Vagina (tissue), 2 donors: ENCODE results near the gene RHOJ. TPM values are rescaled to one million over a fixed set of nuclear protein-coding genes. Genes with fewer than 3 reads are reported as not detected.

Source experiments
- DNase-seq, 2 donors: peaks; one replicate each; pipeline ENCODE4 v3.0.0-alpha.2; 2017; ENCODE audit errors: extremely low spot score in 2 of 2
- H3K27ac ChIP-seq: fragments of 200-600 bp; sonication (generic); one replicate; pipeline ENCODE4 v1.5.1; 2019
- H3K27me3 ChIP-seq: fragments of 200-600 bp; sonication (generic); one replicate; pipeline ENCODE4 v1.5.1; 2019
- H3K36me3 ChIP-seq, 2 donors: fragments of 200-600 bp; sonication (generic); one replicate each; pipeline ENCODE4 v1.5.1; 2017 to 2019
- H3K4me1 ChIP-seq: fragments of 200-600 bp; sonication (generic); one replicate; pipeline ENCODE4 v1.5.1; 2019
- H3K4me3 ChIP-seq, 2 donors: fragments of 200-600 bp; sonication (generic); 1 replicate in 1 of 2; 2 replicates in 1 of 2; pipeline ENCODE4 v1.5.1; 2016 to 2019
- H3K9me3 ChIP-seq: fragments of 200-600 bp; sonication (generic); one replicate; pipeline ENCODE4 v1.5.1; 2019
- POLR2A ChIP-seq, 2 donors: fragments of 450-650 bp; IDR thresholded peaks; one replicate each; pipeline ENCODE4 v1.6.1; 2017; ENCODE audit warnings: antibody characterized with exemption in 2 of 2, mild to moderate bottlenecking in 2 of 2, moderate library complexity in 2 of 2
- POLR2AphosphoS5 ChIP-seq, 2 donors: sonication (generic); formaldehyde crosslinking; IDR thresholded peaks; one replicate each; pipeline ENCODE4 v1.9.0; 2017; ENCODE audit warnings: antibody characterized with exemption in 2 of 2, mild to moderate bottlenecking in 2 of 2, low read depth in 1 of 2; ENCODE audit not compliant: insufficient read depth in 1 of 2
- intact Hi-C: fragments of 100-400 bp; cut with DNase I; formaldehyde crosslinking; loops from one replicate; pipeline ENCODE4 v1.15.1; 2023
- total RNA-seq: library from RNA; depleted of rRNA; stranded (reverse); fragments of >200 nt; gene quantifications from one replicate; pipeline ENCODE4 v1.2.3, GENCODE V29; 2016
- TF ChIP-seq, protein P1 (sequence below), 3 experiments: fragments of 450-650 bp in 2 of 3; fragments of 200-600 bp in 1 of 3; sonication (generic) in 1 of 3; IDR thresholded peaks; one replicate each; pipeline ENCODE4 v1.5.1; 2017 to 2019; ENCODE audit warnings: antibody characterized with exemption in 3 of 3, mild to moderate bottlenecking in 2 of 3, moderate library complexity in 2 of 3

Gene RHOJ
- total RNA-seq, 1 donor from 2014 or later = 10.8 TPM

DNA sequence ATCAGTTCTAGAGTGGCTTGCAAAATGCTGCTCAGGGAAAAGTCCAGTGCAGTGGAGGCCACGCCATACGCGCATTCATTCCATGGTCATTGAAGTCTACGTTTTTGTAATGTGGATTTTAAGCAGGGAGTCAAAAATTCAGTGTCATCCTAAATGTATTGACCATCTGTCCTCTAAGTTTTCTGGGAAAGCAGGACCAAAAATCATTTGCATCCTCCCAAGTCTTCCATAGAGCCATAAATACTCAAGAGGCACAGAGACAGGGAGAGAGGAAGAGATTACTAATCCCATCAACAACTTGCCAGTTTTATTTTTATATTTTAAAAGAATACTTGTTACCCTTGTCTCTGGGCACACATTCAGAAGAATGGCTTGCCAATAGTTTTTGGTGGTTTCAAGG, 36.9 kb downstream of the RHOJ start:
- DNase-seq = no peak
- Histone ChIP-seq H3K4me3 (no peak overlapping the region), H3K9me3 (no peaks in the 10 kb centered on the region), H3K27me3 (no peaks in the 10 kb centered on the region), H3K27ac (no peak overlapping the region), H3K4me1 (peaks cover 23% of the 10 kb centered on the region), H3K36me3 (no peaks in the 10 kb centered on the region)
- TF ChIP-seq POLR2AphosphoS5 (IDR thresholded peaks at IDR 0.05; ENCODE audit: insufficient read depth in 1 of 2, low read depth in 1 of 2) (no peak), POLR2A (IDR thresholded peaks at IDR 0.05) (no peak)
- TF ChIP-seq, protein P1, sequence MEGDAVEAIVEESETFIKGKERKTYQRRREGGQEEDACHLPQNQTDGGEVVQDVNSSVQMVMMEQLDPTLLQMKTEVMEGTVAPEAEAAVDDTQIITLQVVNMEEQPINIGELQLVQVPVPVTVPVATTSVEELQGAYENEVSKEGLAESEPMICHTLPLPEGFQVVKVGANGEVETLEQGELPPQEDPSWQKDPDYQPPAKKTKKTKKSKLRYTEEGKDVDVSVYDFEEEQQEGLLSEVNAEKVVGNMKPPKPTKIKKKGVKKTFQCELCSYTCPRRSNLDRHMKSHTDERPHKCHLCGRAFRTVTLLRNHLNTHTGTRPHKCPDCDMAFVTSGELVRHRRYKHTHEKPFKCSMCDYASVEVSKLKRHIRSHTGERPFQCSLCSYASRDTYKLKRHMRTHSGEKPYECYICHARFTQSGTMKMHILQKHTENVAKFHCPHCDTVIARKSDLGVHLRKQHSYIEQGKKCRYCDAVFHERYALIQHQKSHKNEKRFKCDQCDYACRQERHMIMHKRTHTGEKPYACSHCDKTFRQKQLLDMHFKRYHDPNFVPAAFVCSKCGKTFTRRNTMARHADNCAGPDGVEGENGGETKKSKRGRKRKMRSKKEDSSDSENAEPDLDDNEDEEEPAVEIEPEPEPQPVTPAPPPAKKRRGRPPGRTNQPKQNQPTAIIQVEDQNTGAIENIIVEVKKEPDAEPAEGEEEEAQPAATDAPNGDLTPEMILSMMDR (IDR thresholded peaks at IDR 0.05) = no peak
- intact Hi-C loops = no loop called here

DNA sequence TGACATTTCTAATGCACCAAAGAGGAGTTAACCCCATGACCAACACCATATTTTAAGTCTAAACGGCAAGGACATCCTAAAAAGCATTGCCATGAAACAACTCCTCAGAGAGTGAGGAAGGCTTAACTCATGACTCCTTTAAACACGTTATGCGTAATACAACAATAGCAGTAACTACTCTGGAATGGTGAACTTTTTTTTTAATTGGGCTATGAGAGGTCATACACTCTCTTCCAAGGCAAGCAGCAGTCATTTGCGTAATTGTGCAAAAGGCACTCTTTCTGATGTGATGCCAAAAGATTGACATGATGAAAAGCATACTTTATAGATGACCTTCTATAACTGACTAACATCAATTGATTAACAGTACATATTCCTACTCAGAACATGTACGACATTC, 39.4 kb downstream of the RHOJ start:
- TF ChIP-seq, protein P1 (IDR thresholded peaks at IDR 0.05) = no peak
- TF ChIP-seq POLR2A (IDR thresholded peaks at IDR 0.05) = no peak
- TF ChIP-seq POLR2AphosphoS5 (IDR thresholded peaks at IDR 0.05; ENCODE audit: insufficient read depth in 1 of 2, low read depth in 1 of 2) = no peak
- Histone ChIP-seq H3K27ac (no peak overlapping the region), H3K9me3 (no peaks in the 10 kb centered on the region), H3K4me3 (no peak overlapping the region), H3K27me3 (no peaks in the 10 kb centered on the region), H3K36me3 (no peaks in the 10 kb centered on the region), H3K4me1 (peaks cover 38% of the 10 kb centered on the region)
- intact Hi-C loops = no loop called here
- DNase-seq = no peak

DNA sequence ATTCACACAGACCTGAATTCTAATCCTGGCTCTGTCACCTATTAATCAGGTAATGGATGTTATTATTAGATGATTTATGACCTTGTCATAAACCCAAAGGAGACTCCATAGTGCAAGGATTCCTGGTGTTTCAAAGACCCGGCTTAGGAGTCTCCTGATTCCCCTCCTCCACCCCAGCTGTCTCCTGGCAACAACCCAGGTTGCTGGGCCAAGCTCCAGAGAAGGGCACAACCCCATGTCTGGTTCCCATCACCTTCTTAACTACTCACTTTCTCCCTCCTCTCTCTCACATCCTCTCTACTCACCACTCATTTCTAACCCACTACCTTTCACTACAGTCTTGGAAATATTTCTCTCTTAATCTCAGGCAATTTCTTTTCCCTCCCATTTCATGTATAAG, 41.6 kb downstream of the RHOJ start:
- peaks cover 34% of the 10 kb centered on the region for H3K4me1 ChIP-seq
- TF ChIP-seq, protein P1 (IDR thresholded peaks at IDR 0.05) = no peak
- TF ChIP-seq POLR2AphosphoS5 (IDR thresholded peaks at IDR 0.05; ENCODE audit: insufficient read depth in 1 of 2, low read depth in 1 of 2) (no peak), POLR2A (IDR thresholded peaks at IDR 0.05) (no peak)
- H3K4me3 ChIP-seq = no peak overlapping the region
- no peak overlapping the region for H3K27ac ChIP-seq
- no peak for DNase-seq
- H3K27me3 ChIP-seq = no peaks in the 10 kb centered on the region
- H3K9me3 ChIP-seq = no peaks in the 10 kb centered on the region
- H3K36me3 ChIP-seq = no peaks in the 10 kb centered on the region
- intact Hi-C loops = no loop called here

DNA sequence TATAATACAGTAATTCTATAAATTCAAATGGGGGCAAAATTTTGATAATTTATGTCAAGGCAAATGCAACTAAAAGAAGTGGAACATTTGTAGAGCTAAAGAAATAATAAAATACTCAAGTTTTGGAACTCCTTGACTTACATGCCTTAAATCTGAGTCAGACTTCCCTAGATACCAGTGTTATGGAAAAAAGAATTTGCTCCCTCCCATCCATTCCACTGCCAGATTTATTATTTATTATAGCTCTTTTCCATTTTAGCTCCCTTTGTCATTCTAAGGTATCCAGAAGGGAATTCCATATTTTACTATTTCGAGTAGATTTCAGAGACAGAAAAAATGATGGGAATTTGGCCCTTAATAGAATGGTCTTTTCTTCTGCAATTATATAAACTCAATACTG, 44.0 kb downstream of the RHOJ start:
- no peaks in the 10 kb centered on the region for H3K27me3 ChIP-seq
- H3K27ac ChIP-seq = no peak overlapping the region
- no peak for DNase-seq
- TF ChIP-seq, protein P1 (IDR thresholded peaks at IDR 0.05) = no peak
- H3K36me3 ChIP-seq = no peaks in the 10 kb centered on the region
- no peaks in the 10 kb centered on the region for H3K9me3 ChIP-seq
- no peak overlapping the region for H3K4me3 ChIP-seq
- peaks cover 23% of the 10 kb centered on the region for H3K4me1 ChIP-seq
- intact Hi-C loops = no loop called here

DNA sequence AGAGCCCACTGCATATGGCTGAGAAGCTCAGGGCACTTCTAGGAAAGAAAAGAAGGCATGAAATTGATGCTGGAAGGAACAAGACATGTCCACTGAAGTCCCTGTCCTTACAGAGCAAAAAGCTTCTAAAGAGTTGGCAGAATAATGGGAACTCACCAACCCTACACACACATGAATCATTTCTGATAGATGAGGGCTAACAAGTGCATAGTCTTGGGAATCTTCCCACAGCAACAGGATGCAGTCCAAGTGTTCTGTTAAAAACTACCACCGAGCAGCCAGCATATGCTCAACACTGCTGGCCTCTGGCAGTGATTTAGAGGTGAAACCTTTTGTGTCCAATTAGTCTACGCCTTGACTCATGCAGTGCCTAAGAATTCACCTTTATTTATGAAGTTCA, 44.8 kb downstream of the RHOJ start:
- intact Hi-C loops = no loop called here
- DNase-seq = no peak
- Histone ChIP-seq H3K9me3 (no peaks in the 10 kb centered on the region), H3K27me3 (no peaks in the 10 kb centered on the region), H3K4me3 (no peak overlapping the region), H3K4me1 (peaks cover 23% of the 10 kb centered on the region), H3K36me3 (no peaks in the 10 kb centered on the region), H3K27ac (no peak overlapping the region)
- TF ChIP-seq POLR2A (IDR thresholded peaks at IDR 0.05) (no peak), POLR2AphosphoS5 (IDR thresholded peaks at IDR 0.05; ENCODE audit: insufficient read depth in 1 of 2, low read depth in 1 of 2) (no peak)
- TF ChIP-seq, protein P1 (IDR thresholded peaks at IDR 0.05) = no peak
